Measurements from ENCODE around the gene TRIM31. TPM values are rescaled to one million over a fixed set of nuclear protein-coding genes. Genes with fewer than 3 reads are reported as not detected.

The TRIM31 gene
- total and polyA plus RNA-seq, 7 donors = 0.36 to 133 (median 92.2) TPM; not detected in 2

DNA sequence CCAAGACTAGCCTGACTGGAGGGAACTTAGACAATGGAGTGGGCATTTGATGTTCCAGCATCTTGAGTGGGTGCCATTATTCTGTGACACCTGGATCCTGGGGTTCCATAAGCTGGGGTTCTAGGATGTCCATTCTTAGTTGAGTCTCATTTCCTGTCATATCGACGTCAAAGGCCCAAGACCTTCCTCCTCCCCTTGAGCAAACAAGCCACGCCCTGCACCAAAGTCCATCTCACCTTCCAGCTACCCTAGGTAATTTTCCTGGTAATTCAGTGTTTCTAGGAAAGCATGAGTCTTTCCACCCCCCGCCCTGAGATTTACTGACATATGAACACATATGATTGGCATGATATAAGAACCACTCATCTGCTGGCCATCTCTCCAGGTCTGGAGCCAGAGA is 22.9 kb upstream of the TRIM31 start, which contains the start of gene TRIM40:
Gene TRIM40, plus strand, starts transcription at position 384 of the 400 bp plus-strand sequence. CDS start 897 bp downstream, outside the sequence.
- intact Hi-C loops (cut with DNase I) = no loop called here
- Histone ChIP-seq H3K9me3 (no peaks in the 10 kb centered on the region), H3K27ac (no peak within 1 kb of the TSS), H3K4me1 (peaks cover 0 to 2% (median 0%) of the 10 kb centered on the region in 4 donors), H3K4me3 (no peak within 1 kb of the TSS), H3K36me3 (no peaks in the 10 kb centered on the region), H3K27me3 (peaks cover 2 to 53% (median 5%) of the 10 kb centered on the region in 3 donors)
- TF ChIP-seq, protein P1, sequence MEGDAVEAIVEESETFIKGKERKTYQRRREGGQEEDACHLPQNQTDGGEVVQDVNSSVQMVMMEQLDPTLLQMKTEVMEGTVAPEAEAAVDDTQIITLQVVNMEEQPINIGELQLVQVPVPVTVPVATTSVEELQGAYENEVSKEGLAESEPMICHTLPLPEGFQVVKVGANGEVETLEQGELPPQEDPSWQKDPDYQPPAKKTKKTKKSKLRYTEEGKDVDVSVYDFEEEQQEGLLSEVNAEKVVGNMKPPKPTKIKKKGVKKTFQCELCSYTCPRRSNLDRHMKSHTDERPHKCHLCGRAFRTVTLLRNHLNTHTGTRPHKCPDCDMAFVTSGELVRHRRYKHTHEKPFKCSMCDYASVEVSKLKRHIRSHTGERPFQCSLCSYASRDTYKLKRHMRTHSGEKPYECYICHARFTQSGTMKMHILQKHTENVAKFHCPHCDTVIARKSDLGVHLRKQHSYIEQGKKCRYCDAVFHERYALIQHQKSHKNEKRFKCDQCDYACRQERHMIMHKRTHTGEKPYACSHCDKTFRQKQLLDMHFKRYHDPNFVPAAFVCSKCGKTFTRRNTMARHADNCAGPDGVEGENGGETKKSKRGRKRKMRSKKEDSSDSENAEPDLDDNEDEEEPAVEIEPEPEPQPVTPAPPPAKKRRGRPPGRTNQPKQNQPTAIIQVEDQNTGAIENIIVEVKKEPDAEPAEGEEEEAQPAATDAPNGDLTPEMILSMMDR (IDR thresholded peaks at IDR 0.05) = no peak
- TF ChIP-seq EP300 (IDR thresholded peaks at IDR 0.05) (no peak), POLR2A (IDR thresholded peaks at IDR 0.05) (no peak), POLR2AphosphoS5 (IDR thresholded peaks at IDR 0.05) (no peak)
- WGBS, 2 donors = 9 to 62% methylated on average over 4 of the region's 4 CpGs
- no peak for DNase-seq

DNA sequence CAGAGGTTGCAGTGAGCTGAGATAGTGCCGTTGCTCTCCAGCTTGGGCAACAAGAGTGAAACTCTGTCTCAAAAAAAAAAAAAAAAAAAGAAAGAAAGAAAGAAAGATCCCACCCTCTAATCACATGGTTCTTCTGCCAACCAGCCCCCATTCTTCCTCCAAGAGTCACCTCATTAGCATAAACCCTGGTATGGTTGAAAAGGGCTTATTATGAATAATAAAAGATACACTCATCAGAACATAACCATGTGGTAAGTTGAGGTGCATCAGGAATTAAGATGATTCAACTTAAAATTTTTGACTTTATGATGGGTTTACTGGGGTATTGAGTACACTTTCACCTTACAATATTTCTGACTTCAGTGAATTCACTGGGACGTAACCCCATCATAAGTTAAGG is 22.3 kb upstream of the TRIM31 start:
- DNase-seq = no peak
- TF ChIP-seq POLR2A (IDR thresholded peaks at IDR 0.05) = no peak
- no peak for TF ChIP-seq EP300 (IDR thresholded peaks at IDR 0.05)
- TF ChIP-seq POLR2AphosphoS5 (IDR thresholded peaks at IDR 0.05) = no peak
- TF ChIP-seq, protein P1 (IDR thresholded peaks at IDR 0.05) = no peak
- intact Hi-C loops (cut with DNase I) = no loop called here
- no peaks in the 10 kb centered on the region for H3K36me3 ChIP-seq
- peaks cover 8 to 59% (median 11%) of the 10 kb centered on the region in 3 donors for H3K27me3 ChIP-seq
- H3K4me1 ChIP-seq = peaks cover 0 to 4% (median 0%) of the 10 kb centered on the region in 4 donors
- 86 to 89% methylated on average over 2 of the region's 2 CpGs for WGBS, 2 donors
- H3K27ac ChIP-seq = no peak overlapping the region
- no peak overlapping the region for H3K4me3 ChIP-seq
- no peaks in the 10 kb centered on the region for H3K9me3 ChIP-seq

DNA sequence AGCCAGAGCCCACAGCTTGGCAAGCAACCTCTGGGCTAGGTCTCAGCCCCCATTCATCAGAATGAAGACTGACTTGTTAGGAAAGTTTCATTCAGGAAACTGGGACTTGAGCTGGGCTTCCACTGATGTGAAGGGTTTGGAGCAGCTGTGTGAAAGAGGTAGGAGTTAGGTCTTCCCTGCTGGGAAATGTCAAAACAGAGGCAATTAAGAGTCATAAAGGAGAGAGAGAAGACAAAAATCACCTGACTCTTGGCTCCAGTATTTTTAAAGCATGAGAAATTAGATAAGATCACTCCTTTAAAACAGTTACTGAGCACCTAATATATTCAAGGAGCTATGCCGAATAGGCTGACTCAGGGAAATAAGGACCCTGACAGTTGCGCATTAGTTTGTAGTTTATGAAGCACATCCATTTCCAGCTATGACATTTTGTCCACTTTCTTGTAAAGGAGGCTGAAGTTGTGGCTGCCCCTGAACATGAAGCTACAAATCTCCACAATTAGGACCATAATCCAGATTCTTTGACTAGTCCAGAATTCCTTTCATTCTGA is 19.1 kb upstream of the TRIM31 start:
- no peak overlapping the region for H3K4me3 ChIP-seq
- no peaks in the 10 kb centered on the region for H3K9me3 ChIP-seq
- no peak for DNase-seq
- H3K27me3 ChIP-seq = peaks cover 39 to 84% (median 40%) of the 10 kb centered on the region in 3 donors
- peaks cover 0 to 12% (median 10%) of the 10 kb centered on the region in 4 donors for H3K4me1 ChIP-seq
- H3K27ac ChIP-seq = no peak overlapping the region
- no peak for TF ChIP-seq POLR2AphosphoS5 (IDR thresholded peaks at IDR 0.05)
- TF ChIP-seq, protein P1 (IDR thresholded peaks at IDR 0.05) = no peak
- TF ChIP-seq POLR2A (IDR thresholded peaks at IDR 0.05) = no peak
- TF ChIP-seq EP300 (IDR thresholded peaks at IDR 0.05) = no peak
- H3K36me3 ChIP-seq = no peaks in the 10 kb centered on the region
- intact Hi-C loops (cut with DNase I) = loop anchor here (1.0 kb wide), 1 partner anchor 29 kb away; no protein-coding TSS in a partner anchor
- WGBS, 2 donors = 70 to 87% methylated on average over 2 of the region's 2 CpGs

DNA sequence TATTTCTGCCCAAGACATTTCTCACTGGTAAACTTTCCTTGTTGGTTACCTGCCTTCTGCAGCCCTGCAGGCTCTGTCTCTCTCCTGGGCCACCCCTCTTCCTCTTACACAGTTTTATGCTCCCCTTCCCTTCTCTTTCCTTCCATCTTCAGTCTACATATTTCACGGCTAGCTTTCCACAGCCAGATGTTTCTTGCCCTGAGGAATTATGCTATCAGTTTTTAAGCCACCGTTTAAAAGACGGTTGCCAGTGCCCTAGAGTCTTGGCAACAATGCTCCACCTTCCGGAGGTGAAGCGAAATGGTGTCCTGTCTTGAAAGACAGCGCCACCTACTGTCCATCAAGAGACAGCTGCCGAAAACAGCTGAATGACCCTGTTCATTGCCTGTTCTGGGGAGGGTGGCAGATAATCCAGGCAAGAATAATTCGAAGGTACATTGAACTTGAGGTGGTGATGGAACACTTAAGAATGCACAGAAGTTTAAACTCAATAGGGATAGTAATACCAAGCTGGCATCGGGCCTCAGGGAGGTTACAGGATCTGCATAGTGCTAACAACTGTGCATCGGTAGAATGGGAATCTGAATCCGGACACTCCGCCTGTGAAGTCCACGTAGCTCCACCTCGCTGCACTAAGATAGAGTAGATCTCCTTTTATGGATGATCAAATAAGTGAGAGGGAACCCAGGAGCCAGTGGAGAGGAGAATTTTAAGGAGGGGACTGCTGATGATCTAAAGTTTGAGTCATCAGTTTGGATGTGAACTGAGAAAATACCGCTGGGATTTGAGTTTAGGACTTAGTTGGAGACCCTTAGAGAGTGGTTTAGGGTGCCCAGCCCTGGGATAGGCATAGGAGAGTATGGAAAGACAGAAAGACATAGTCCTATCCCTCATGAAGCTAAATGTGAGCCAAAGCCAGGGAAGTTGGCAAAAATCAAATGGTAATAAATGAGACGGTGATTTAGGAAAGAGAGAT is 18.3 kb upstream of the TRIM31 start:
- 27 to 33% methylated on average over 16 of the region's 16 CpGs for WGBS, 2 donors
- Histone ChIP-seq H3K4me1 (peaks cover 0 to 12% (median 10%) of the 10 kb centered on the region in 4 donors), H3K27me3 (peaks cover 40 to 92% (median 42%) of the 10 kb centered on the region in 3 donors), H3K9me3 (no peaks in the 10 kb centered on the region), H3K4me3 (no peak overlapping the region), H3K36me3 (no peaks in the 10 kb centered on the region), H3K27ac (no peak overlapping the region)
- peak; percentile 82 for DNase-seq
- no peak for TF ChIP-seq EP300 (IDR thresholded peaks at IDR 0.05)
- TF ChIP-seq, protein P1 (IDR thresholded peaks at IDR 0.05) = peak; percentile 93 to 97 (median 96)
- intact Hi-C loops (cut with DNase I) = loop anchor here (1.0 kb wide), 1 partner anchor 28 kb away; no protein-coding TSS in a partner anchor

Data from sigmoid colon (tissue), 7 donors.